ENCODE data around the gene CHCHD6. TPM values are rescaled to one million over a fixed set of nuclear protein-coding genes. Genes with fewer than 3 reads are reported as not detected.

CHCHD6 gene
- total RNA-seq, 1 experiment from 2014 or later: 47.7 TPM

DNA sequence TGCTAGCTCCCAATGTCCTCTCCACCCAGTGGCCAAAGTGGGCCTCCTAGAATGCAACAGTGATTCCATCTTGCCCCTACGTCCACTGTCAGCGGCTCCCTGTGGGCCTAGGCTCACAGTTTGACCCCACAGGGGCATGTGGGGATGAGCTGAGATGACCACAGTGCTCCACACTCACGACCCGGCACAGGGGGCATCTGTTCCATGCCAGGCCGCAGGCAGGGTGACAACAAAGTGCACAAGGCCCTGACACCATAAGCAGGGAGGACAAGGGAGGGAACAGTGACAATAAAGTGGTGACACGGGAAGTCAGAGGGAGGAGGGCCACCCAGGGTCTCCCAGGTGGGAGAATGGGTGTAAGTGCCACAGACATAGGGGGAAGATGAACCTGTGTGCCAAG, 273.8 kb downstream of the CHCHD6 start:
- Histone ChIP-seq H3F3A (ENCODE audit: insufficient read depth, low read depth) (peaks cover 8% of the 10 kb centered on the region), H3K36me3 (ENCODE audit: low read depth) (no peaks in the 10 kb centered on the region), H3K79me2 (ENCODE audit: low read depth) (no peaks in the 10 kb centered on the region), H3K9me2 (ENCODE audit: insufficient read depth) (no peaks in the 10 kb centered on the region), H3K27ac (no peak overlapping the region), H3K9me3 (ENCODE audit: insufficient read depth, low read depth) (no peaks in the 10 kb centered on the region), H3K4me2 (no peak overlapping the region), H4K20me1 (ENCODE audit: insufficient read depth) (no peaks in the 10 kb centered on the region), H3K27me3 (ENCODE audit: insufficient read depth, low read depth) (no peaks in the 10 kb centered on the region), H3K4me3 (no peak overlapping the region), H3K4me1 (replicated peaks; ENCODE audit: insufficient read depth) (peaks cover 20% of the 10 kb centered on the region), H2AFZ (no peak overlapping the region)
- CTCF ChIA-PET: no interaction called here
- intact Hi-C loops (cut with micrococcal nuclease; ENCODE audit: unreplicated experiment): no loop called here
- TF ChIP-seq, protein P1, sequence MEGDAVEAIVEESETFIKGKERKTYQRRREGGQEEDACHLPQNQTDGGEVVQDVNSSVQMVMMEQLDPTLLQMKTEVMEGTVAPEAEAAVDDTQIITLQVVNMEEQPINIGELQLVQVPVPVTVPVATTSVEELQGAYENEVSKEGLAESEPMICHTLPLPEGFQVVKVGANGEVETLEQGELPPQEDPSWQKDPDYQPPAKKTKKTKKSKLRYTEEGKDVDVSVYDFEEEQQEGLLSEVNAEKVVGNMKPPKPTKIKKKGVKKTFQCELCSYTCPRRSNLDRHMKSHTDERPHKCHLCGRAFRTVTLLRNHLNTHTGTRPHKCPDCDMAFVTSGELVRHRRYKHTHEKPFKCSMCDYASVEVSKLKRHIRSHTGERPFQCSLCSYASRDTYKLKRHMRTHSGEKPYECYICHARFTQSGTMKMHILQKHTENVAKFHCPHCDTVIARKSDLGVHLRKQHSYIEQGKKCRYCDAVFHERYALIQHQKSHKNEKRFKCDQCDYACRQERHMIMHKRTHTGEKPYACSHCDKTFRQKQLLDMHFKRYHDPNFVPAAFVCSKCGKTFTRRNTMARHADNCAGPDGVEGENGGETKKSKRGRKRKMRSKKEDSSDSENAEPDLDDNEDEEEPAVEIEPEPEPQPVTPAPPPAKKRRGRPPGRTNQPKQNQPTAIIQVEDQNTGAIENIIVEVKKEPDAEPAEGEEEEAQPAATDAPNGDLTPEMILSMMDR (conservative IDR thresholded peaks at IDR 0.05): no peak
- no peak for TF ChIP-seq EZH2 (IDR thresholded peaks at IDR 0.05; ENCODE audit: low read depth)
- POLR2A ChIA-PET (ENCODE audit: unreplicated experiment): no interaction called here
- DNase-seq: no peak
- BruUV-seq (replicated peaks): no TSS peak

- Histone ChIP-seq H3F3A (ENCODE audit: insufficient read depth, low read depth) (peaks cover 8% of the 10 kb centered on the region), H3K9me2 (ENCODE audit: insufficient read depth) (no peaks in the 10 kb centered on the region), H3K27ac (no peak overlapping the region), H3K9me3 (ENCODE audit: insufficient read depth, low read depth) (no peaks in the 10 kb centered on the region), H3K79me2 (ENCODE audit: low read depth) (no peaks in the 10 kb centered on the region), H3K4me3 (no peak overlapping the region), H3K4me2 (no peak overlapping the region), H4K20me1 (ENCODE audit: insufficient read depth) (no peaks in the 10 kb centered on the region), H3K36me3 (ENCODE audit: low read depth) (no peaks in the 10 kb centered on the region), H2AFZ (no peak overlapping the region), H3K4me1 (replicated peaks; ENCODE audit: insufficient read depth) (peaks cover 20% of the 10 kb centered on the region), H3K27me3 (ENCODE audit: insufficient read depth, low read depth) (no peaks in the 10 kb centered on the region)
- no TSS peak for BruUV-seq (replicated peaks)
- intact Hi-C loops (cut with micrococcal nuclease; ENCODE audit: unreplicated experiment): no loop called here
- TF ChIP-seq, protein P1 (conservative IDR thresholded peaks at IDR 0.05): no peak
- TF ChIP-seq EZH2 (IDR thresholded peaks at IDR 0.05; ENCODE audit: low read depth): no peak
- DNase-seq: no peak
- POLR2A ChIA-PET (ENCODE audit: unreplicated experiment): no interaction called here
- CTCF ChIA-PET: no interaction called here
Measured at GRCh38 chr3:126978291-126978690, 274.3 kb downstream of the CHCHD6 start.

GRCh38 chr3:126979046-126979628, 275.1 kb downstream of the CHCHD6 start:
- CTCF ChIA-PET: interaction anchor here (0.6 to 1.3 kb wide), 2 partner anchors 31 to 299 kb away, joined by 3 read pairs; no protein-coding TSS in a partner anchor
- Histone ChIP-seq H3K27ac (no peak overlapping the region), H3K9me2 (ENCODE audit: insufficient read depth) (no peaks in the 10 kb centered on the region), H3K9me3 (ENCODE audit: insufficient read depth, low read depth) (no peaks in the 10 kb centered on the region), H3K27me3 (ENCODE audit: insufficient read depth, low read depth) (no peaks in the 10 kb centered on the region), H3F3A (ENCODE audit: insufficient read depth, low read depth) (peaks cover 8% of the 10 kb centered on the region), H4K20me1 (ENCODE audit: insufficient read depth) (0 out of 2 replicates have a peak, but pooled peaks cover under 1% of the 10 kb centered on the region), H3K4me1 (replicated peaks; ENCODE audit: insufficient read depth) (peaks cover 20% of the 10 kb centered on the region), H3K36me3 (ENCODE audit: low read depth) (no peaks in the 10 kb centered on the region), H3K4me3 (no peak overlapping the region), H2AFZ (no peak overlapping the region), H3K4me2 (peak overlapping the region; percentile 4; the same call in 1 of the 2 replicates), H3K79me2 (ENCODE audit: low read depth) (peaks cover 6% of the 10 kb centered on the region)
- no peak for DNase-seq
- no TSS peak for BruUV-seq (replicated peaks)
- no peak for TF ChIP-seq EZH2 (IDR thresholded peaks at IDR 0.05; ENCODE audit: low read depth)
- TF ChIP-seq, protein P1 (conservative IDR thresholded peaks at IDR 0.05): no peak
- intact Hi-C loops (cut with micrococcal nuclease; ENCODE audit: unreplicated experiment): no loop called here
- POLR2A ChIA-PET (ENCODE audit: unreplicated experiment): interaction anchor here (0.7 to 0.9 kb wide), 2 partner anchors 35 to 226 kb away, joined by 3 to 5 read pairs; no protein-coding TSS in a partner anchor

All from PC-9 (cell line).